Measurements from ENCODE around the gene C6orf62.
A peak's percentile ranks its signal among the peaks of the same experiment; 100 is the strongest.
"Not testable (repeated sequence)": the region's sequence is repeated elsewhere in the genome, so short reads cannot be mapped to it uniquely, and the experiment has no call there.

C6orf62 gene

DNA sequence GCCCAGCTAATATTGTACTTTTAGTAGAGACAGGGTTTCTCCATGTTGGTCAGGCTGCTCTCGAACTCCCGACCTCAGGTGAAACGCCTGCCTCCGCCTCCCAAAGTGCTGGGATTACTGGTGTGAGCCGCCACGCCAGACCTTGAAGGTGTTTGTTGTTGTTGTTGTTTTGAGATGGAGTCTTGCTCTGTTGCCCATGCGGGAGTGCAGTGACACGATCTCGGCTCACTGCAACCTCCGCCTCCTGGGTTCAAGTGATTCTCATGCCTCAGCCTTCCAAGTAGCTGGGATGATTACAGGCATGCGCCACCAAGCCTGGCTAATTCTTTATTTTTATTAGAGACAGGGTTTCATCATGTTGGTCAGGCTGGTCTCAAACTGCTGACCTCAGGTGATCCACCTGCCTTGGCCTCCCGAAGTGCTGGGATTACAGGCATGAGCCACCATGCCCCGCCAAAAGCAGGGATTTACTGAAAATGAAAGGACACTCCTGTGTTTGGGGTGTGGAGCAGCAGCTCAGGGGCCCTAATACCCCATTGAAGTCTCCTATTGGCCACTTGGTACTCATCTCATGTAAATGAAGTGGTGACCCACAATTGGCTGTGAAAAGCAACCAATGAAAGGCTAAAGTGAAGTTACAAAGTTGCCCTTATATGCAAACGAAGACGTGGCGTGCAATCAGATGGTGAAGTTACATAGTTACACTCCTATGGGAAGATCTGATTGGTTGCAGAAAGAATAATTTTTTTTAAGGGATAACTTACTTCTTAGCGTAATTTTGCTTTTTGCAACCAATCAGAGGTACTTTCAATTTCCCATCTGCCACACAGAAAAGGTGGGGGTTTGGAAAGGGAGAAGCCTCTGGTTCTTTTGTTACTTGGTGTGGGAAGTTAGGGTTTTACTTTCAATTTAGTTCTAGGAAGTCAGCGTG is 50.6 kb downstream of the C6orf62 start:
- DNase-seq (ENCODE audit: low read depth): not testable (repeated sequence)

DNA sequence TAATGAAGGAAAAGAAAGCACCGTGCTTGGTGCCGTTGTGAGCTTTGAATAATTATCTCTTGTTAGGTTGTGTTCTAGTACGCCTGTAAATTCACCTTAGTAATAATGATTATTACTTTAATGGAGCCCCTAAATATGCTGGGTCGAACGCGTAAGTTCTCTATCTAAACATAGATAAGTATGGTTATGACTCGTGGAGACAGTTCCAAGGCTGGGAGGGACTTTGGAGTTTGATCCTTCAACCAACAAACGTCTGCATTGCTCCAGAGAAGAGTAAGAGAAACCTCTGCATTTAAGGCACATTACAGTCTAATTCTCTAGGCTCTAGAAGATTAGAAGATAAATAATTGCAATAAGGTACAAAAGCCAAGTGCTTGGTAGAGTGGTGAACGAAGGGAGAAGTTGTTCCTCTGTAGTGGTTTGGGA is 51.6 kb downstream of the C6orf62 start:
- DNase-seq (ENCODE audit: low read depth): no peak

GRCh38 chr6:24666641-24667377 is 52.1 kb downstream of the C6orf62 start, which contains the start of the genes ACOT13 and TDP2:
TSS of gene ACOT13 (plus strand) at chr6:24667077. CDS start at chr6:24667264, 187 bp downstream.
TSS of gene TDP2 (minus strand) at chr6:24666899. CDS start at chr6:24666862, 37 bp downstream.
- peak; percentile 95 for DNase-seq (ENCODE audit: low read depth)

- no peak for DNase-seq (ENCODE audit: low read depth)
These were observed 52.8 kb downstream of the C6orf62 start for GRCh38 chr6:24666097-24666640.

DNA sequence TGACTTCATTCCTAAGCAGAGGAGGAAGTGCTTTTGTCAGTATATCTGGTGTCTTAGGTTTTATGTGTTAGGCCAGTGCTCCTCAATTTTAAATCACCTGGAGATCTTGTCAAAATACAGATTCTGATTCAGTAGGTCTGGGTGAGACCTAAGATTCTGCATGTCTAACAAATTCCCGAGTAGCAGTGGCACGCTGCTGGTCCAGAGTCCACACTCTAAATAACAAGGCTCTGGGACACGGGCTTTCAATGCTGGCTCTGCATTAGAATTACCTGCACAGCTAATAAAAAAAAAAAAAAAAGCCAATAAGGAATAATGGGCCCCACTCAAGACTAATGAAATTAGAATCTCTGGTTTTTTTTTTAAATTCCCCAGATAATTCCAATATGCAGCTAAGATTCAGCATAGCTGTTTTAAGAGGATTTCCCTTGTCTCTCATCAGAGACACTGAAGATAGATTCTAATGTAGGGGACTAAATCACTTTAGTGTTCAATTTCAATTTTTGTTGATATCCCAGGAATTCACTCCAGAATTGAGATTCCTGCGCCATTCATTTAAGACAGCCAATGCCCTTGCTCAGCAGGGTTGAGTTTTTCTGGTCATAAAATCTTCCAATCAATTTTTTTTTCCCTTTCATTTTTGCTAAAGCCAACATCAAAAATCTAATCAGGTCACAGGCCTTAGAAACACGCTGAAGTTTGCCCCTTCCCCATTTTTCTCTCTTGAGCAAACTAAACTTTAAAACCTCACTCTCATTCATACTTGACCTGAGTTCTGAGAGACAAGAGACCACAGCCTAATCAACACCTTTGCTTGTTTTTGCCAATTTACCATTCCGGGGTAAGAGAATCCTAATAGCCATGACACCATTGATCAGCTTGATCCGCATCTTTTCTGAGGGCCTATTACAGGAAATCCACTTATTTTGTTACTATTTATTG is 54.6 kb downstream of the C6orf62 start:
- DNase-seq (ENCODE audit: low read depth): no peak

GRCh38 chr6:24663189-24663588 is 55.8 kb downstream of the C6orf62 start:
- DNase-seq (ENCODE audit: low read depth): no peak

DNA sequence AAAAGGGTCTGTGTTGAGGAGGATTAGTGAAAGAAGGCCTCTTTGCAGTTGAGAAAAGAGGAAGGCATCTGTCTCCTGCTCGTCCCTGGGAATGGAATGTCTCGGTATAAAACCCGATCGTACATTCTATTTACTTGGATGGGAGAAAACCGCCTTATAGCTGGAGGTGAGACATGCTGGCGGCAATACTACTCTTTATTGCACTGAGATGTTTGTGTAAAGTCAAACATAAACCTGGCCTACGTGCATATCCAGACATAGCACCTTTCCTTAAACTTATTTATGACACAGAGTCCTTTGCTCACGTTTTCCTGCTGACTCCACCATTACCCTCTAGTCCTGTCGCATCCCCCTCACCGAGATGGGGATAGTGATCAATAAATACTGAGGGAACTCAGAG is 56.7 kb downstream of the C6orf62 start:
- DNase-seq (ENCODE audit: low read depth): no peak

DNA sequence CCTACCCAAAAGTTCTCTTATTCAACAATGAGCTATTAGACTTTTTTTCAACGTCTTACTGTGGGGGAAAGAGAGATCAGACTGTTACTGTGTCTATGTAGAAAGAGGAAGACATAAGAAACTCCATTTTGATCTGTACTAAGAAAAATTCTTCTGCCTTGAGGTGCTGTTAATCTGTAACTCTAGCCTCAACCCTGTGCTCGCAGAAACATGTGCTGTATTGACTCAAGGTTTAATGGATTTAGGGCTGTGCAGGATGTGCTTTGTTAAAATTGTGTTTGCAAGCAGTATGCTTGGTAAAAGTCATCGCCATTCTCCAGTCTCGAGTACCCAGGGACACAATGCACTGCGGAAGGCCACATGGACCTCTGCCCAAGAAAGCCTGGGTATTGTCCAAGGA is 57.2 kb downstream of the C6orf62 start:
- not testable (repeated sequence) for DNase-seq (ENCODE audit: low read depth)

DNA sequence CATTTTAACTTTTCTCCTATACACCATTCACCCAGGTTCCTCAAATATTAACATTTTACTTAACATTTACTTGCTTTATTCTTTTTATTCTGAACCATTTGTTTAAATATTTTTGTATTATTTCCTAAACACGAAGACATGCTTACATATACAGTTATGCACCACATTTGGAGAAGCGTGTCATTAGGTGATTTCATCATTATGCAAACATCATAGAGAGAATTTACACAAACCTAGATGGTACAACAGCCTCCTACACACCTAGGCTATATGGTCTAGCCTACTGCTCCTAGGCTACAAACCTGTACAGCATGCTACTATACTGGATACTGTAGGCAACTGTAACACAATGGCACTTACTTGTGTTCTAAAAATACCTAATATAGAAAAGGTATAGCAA is 58.8 kb downstream of the C6orf62 start:
- no peak for DNase-seq (ENCODE audit: low read depth)

GRCh38 chr6:24659561-24659960 is 59.4 kb downstream of the C6orf62 start:
- no peak for DNase-seq (ENCODE audit: low read depth)

DNA sequence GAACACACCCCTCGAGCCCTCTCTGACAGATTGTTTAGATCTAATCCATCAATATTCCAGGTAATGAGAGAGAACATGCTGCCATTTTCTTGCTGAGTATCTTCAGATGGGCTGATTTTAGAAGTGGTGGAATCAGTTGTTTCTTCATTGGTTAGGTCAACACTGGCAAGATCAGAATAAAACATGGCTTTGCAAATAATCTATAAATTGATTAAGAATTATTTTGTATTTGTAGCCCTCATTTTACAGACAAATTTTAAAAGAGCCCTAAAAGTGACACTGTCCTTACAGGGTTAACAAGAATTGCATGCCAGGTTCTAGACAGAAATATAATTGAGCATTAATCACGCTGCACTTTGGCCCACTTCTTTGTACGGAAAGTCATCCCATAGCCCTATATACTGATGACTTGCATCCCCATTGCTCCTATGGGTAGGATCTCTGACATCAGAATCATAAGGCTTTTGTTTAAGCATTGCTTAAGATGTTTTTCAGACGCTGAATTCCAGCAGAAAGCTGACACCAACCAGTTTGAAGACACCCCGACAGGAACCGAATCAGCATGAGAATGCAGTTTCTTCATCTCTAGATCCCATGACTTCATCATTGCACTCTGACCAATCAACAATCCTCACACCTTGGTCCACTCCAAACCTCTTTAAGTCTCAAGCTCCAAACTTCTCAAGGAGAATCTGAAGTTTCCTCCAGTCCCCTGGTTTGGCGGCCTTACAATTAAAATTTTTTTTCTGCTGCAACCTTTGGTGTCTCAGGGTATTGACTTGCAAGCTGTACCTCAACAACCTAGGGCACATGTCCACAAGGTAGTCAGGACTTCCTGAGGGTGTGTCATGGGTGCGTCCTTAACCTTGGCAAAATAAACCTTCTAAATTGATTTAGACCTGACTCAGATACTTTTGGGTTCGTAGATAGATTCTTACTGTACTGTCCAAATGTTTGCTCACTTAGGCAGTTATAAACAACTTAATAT is 60.1 kb downstream of the C6orf62 start:
- peak; percentile 69 for DNase-seq (ENCODE audit: low read depth)

DNA sequence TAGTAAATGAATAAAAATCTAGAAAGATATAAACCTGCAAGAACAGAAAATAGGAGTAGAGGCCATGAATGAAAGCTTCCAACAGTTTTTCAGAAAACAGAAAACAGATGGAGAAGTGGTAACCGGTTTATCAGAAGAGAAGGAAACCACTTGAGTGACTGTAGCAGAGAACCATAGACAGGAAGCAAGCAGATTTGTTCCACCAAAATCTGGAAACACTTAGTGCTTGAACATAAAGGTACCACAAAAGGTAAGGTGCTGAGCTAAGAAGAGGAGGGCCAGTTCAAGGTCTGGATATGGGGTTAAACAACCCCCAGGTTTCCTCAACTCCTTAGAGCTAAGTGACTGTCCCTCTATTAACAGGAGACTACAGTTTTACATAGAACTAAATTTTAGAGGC is 63.7 kb downstream of the C6orf62 start:
- DNase-seq (ENCODE audit: low read depth): no peak
